ENCODE results near the gene ZNF76. TPM values are rescaled to one million over a fixed set of nuclear protein-coding genes. Genes with fewer than 3 reads are reported as not detected.

Gene ZNF76
- total and polyA plus RNA-seq, 2 of the 13 experiments (the other 11 are each of a cell fraction or from before 2014, with no cell fraction given), result 13.2 to 26.4 TPM

DNA sequence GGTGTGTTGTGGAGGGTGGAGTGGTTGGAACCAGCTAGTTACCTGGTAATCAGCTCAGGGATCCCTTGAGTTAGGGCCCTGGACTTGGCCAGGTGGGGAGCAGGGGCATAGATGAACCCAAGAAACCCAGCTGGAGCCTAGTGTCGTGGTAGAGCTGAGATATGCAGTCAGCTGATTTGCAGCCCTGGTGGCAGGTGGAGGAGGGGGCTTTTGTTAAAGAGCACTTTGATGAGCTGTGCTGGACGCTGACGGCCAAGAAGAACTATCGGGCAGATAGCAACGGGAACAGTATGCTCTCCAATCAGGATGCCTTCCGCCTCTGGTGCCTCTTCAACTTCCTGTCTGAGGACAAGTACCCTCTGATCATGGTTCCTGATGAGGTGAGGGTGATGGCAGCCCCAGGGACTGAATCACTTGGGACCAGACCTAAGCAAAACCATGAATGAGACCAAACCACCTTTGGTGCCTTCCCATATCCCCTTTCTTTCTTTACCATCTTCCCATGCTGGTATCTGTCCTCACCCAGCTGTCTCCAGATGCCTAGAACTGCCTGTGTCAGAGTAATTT, 50.8 kb downstream of the ZNF76 start (continued):
- TF ChIP-seq ZNF263 (CRISPR knock-in tag; IDR thresholded peaks at IDR 0.05), result no peak

DNA sequence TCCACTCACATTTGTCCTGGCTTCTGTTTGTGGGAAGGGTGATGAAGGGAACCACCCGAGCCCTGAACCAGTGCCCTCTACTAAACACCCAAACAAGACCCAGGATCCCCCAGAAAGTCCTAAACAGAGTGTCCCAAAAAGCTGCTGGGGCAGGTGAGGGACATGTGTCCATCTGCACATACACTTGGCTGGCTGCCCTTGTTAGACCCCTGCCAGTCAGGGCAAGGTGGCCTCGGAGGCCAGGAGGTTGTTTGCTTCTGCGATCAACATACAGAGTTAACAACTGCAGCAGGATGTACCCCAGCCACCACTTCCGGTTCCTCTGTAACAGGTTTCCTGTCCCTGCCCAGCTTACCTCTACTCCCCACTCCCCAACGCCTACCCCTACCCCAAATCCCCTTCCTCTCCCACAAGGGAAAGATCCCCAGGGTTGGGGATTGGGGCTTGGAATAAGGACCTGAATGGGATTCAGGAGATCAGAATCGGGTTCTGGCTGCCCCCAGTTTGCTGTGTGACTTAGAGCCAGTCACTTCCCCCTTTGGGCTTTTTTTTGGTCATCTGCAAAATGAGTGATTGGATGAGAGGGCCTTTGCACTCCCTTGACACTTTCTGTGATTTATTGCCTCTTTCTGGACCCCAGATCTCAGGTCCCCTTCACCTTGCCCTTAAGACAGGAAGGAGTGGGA, 52.0 kb downstream of the ZNF76 start:
- ATAC-seq (no peak), FAIRE-seq (no peak), DNase-seq (ENCODE audit: low spot score) (no peak)
- H3K27me3 ChIP-seq (ENCODE audit: control insufficient read depth in 1 of 2, insufficient read depth in 2 of 2, low read length in 2 of 2), result no peaks in the 10 kb centered on the region
- H3K36me3 ChIP-seq (replicated peaks in 1 of 2; ENCODE audit: control insufficient read depth in 1 of 2, insufficient read depth in 2 of 2, low read length in 2 of 2), result no peaks in the 10 kb centered on the region
- no peak overlapping the region for H3K4me2 ChIP-seq (ENCODE audit: low read depth, low read length)
- ChIA-PET CTCF (ENCODE audit: low intra/inter-chr PET ratio, low total read pairs) (no interaction called here), POLR2A (interaction anchor here (1.3 kb wide), 1 partner anchor 9 kb away, joined by 3 read pairs; no protein-coding TSS in a partner anchor)
- in situ Hi-C loops (cut with HindIII; ENCODE audit: extremely low pct_ligation_motif_present, low pct_unique_long_range_greater_than_20kb) (loop anchor here (10.0 kb wide), 1 partner anchor 423 kb away; the partner anchor contains the start of gene ARMC12), intact Hi-C loops (cut with micrococcal nuclease; ENCODE audit: unreplicated experiment) (no loop called here)
- WGBS (ENCODE audit: low lambda C conversion rate), result 49% methylated on average over 5 of the region's 6 CpGs
- H3K79me2 ChIP-seq (ENCODE audit: insufficient read depth, low read length), result no peaks in the 10 kb centered on the region
- no peaks in the 10 kb centered on the region for H3K4me1 ChIP-seq (ENCODE audit: insufficient read depth, low read length)
- BruUV-seq (replicated peaks), result no TSS peak
- no peaks in the 10 kb centered on the region for H3K9me3 ChIP-seq (ENCODE audit: low read length)
- H2AFZ ChIP-seq (ENCODE audit: low read length), result no peak overlapping the region
- H3K9ac ChIP-seq (ENCODE audit: insufficient read depth, low read depth, low read length), result no peak overlapping the region
- H3K27ac ChIP-seq (ENCODE audit: extremely low read length, insufficient read depth, low read length), result no peak overlapping the region
- peak; percentile 26; the same call in 1 of the 2 replicates for TF ChIP-seq GABPA (IDR thresholded peaks at IDR 0.05; ENCODE audit: low read depth, low read length)
- TF ChIP-seq GABPA (CRISPR knock-in tag; IDR thresholded peaks at IDR 0.05; ENCODE audit: low read depth), result no peak
- no peak for TF ChIP-seq MIER3 (CRISPR knock-in tag; IDR thresholded peaks at IDR 0.05; ENCODE audit: borderline replicate concordance)
- no peak for TF ChIP-seq YEATS4 (CRISPR knock-in tag; IDR thresholded peaks at IDR 0.05; ENCODE audit: borderline replicate concordance)
- TF ChIP-seq PITX1 (CRISPR knock-in tag; IDR thresholded peaks at IDR 0.05), result no peak
- H4K20me1 ChIP-seq (ENCODE audit: insufficient read depth, low read length), result no peaks in the 10 kb centered on the region
- no peak overlapping the region for H3K4me3 ChIP-seq (replicated peaks in 1 of 3; ENCODE audit: insufficient read depth in 1 of 3, low read depth in 2 of 3, low read length in 3 of 3)
